Memory B cell (primary cell): Measurements from ENCODE around the gene CFD.
"Not testable (repeated sequence)": the region's sequence is repeated elsewhere in the genome, so short reads cannot be mapped to it uniquely, and the experiment has no call there.

Experiments
- ATAC-seq: fragments of 150-1000 bp; cut with Tn5 transposase; 2 replicates; pipeline ENCODE4 v1.10.0; 2021; ENCODE audit warnings: low read depth, mild to moderate bottlenecking, moderate library complexity
- DNase-seq, 2 donors: peaks; one replicate each; pipeline ENCODE4 v3.0.0; 2022; ENCODE audit warnings: low spot score in 2 of 2
- H3K27ac Mint-ChIP-seq: one replicate; pipeline ENCODE4 v1.8.0; 2022; ENCODE audit warnings: mild to moderate bottlenecking, moderate library complexity, mixed read lengths
- H3K27me3 Mint-ChIP-seq: one replicate; pipeline ENCODE4 v1.8.0; 2022; ENCODE audit warnings: mixed read lengths
- H3K36me3 Mint-ChIP-seq: one replicate; pipeline ENCODE4 v1.8.0; 2022; ENCODE audit warnings: mild to moderate bottlenecking, mixed read lengths
- H3K4me1 Mint-ChIP-seq: one replicate; pipeline ENCODE4 v1.8.0; 2022; ENCODE audit warnings: mixed read lengths
- H3K4me3 Mint-ChIP-seq: one replicate; pipeline ENCODE4 v1.8.0; 2022; ENCODE audit warnings: mild to moderate bottlenecking, moderate library complexity, mixed read lengths
- H3K9me3 Mint-ChIP-seq: one replicate; pipeline ENCODE4 v1.8.0; 2022; ENCODE audit warnings: mixed read lengths

Gene CFD

GRCh38 chr19:820212-820611 lies 39.3 kb upstream of the CFD start:
- not testable (repeated sequence) for H3K27ac Mint-ChIP-seq, DNase-seq, ATAC-seq, H3K4me1 Mint-ChIP-seq, H3K4me3 Mint-ChIP-seq, H3K9me3 Mint-ChIP-seq
- peaks cover 11% of the 10 kb centered on the region for H3K27me3 Mint-ChIP-seq
- peaks cover 11% of the 10 kb centered on the region for H3K36me3 Mint-ChIP-seq

DNA sequence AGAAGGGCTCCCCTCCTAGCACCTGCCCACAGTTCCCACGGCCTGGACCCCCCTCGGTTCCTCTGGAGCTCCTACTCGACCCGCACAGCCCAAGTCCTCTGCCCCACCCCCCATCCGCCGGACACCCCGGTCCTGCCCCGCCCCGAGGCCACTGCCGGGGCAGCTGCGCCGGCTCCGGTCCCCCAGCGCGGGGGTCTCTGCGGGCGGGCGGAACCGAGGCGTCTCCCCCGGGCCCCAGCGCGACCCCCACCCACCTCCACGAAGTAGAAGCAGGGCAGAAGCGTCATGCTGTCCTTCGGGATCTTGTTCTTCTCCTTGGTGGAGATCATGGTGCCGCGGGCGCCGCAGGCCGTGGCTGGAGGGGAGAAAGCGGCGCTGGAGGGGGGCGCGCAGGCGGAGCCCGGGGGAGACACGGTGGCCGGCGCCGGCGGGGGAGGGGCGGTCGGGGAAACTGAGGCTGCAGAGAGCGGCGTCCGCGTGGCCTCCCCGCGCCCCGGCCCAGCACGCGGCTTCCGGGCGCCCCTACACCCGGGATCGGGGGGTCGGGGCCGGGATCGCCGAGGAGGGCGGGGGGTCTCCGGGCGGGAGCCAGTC lies 38.1 kb upstream of the CFD start:
- Mint-ChIP-seq H3K36me3 (peaks cover 6% of the 10 kb centered on the region), H3K27ac (no peak overlapping the region), H3K4me1 (peaks cover 4% of the 10 kb centered on the region), H3K9me3 (peaks cover 4% of the 10 kb centered on the region), H3K27me3 (peaks cover 11% of the 10 kb centered on the region), H3K4me3 (no peak overlapping the region)
- DNase-seq (no peak), ATAC-seq (no peak)

DNA sequence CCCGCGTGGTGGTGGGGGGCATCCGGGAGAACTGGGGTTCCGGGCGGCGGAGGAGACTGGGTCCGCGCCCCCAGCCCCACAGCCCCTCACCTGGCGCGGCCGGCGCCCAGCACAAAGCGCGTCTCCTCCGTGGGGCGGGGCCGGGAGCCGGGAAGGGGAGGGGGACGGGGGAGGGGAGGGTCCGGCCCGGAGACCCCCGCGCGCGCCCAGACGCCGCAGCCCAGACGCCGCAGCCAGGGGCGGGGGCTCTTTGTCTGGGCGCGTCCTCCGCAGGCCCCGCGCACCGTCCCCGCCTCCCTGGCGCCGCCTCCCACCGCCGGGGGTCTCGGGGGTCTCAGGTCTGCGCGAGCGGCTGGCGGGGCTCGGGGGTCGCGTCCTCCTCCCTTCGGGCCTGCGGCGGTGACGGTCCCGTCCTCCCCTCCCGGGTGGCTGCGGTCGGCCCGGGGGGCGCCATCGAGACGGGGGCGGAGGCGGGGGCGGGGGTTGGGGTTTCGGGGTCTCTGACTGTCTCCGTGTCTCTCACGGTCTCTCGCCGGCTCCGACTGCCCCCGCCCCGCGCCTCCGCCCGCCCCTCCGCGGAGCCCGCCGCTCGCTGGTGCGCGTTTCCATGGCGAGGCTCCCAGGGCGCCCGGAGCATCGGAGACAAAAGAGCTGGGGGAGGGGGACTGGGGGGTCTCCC lies 37.5 kb upstream of the CFD start, which contains the start of gene PLPPR3:
PLPPR3 (minus strand) TSS at position 131 of the 679 bp plus-strand sequence. CDS start 396 bp downstream, outside the sequence.
- Mint-ChIP-seq H3K27me3 (peaks cover 11% of the 10 kb centered on the region), H3K4me1 (no peaks in the 10 kb centered on the region), H3K9me3 (no peaks in the 10 kb centered on the region), H3K36me3 (peaks cover under 1% of the 10 kb centered on the region), H3K4me3 (no peak within 1 kb of the TSS), H3K27ac (no peak within 1 kb of the TSS)
- no peak for DNase-seq
- ATAC-seq = no peak

- no peaks in the 10 kb centered on the region for H3K4me1 Mint-ChIP-seq
- H3K27ac Mint-ChIP-seq = no peak overlapping the region
- DNase-seq (no peak), ATAC-seq (no peak)
- H3K36me3 Mint-ChIP-seq = peaks cover 2% of the 10 kb centered on the region
- H3K27me3 Mint-ChIP-seq = peaks cover 14% of the 10 kb centered on the region
- no peak overlapping the region for H3K4me3 Mint-ChIP-seq
- no peaks in the 10 kb centered on the region for H3K9me3 Mint-ChIP-seq
These were observed 35.8 kb upstream of the CFD start for GRCh38 chr19:823565-824121.

- H3K27me3 Mint-ChIP-seq = peaks cover 24% of the 10 kb centered on the region
- H3K4me1 Mint-ChIP-seq = no peaks in the 10 kb centered on the region
- ATAC-seq (no peak), DNase-seq (no peak)
- H3K36me3 Mint-ChIP-seq = peaks cover 2% of the 10 kb centered on the region
- peak overlapping the region; percentile 22 for H3K4me3 Mint-ChIP-seq
- no peaks in the 10 kb centered on the region for H3K9me3 Mint-ChIP-seq
- H3K27ac Mint-ChIP-seq = no peak overlapping the region
These were observed 34.6 kb upstream of the CFD start for GRCh38 chr19:824885-825284.

GRCh38 chr19:825897-826644 lies 33.4 kb upstream of the CFD start:
- H3K27ac Mint-ChIP-seq = no peak overlapping the region

GRCh38 chr19:827314-827709 lies 32.2 kb upstream of the CFD start:
- no peaks in the 10 kb centered on the region for H3K4me1 Mint-ChIP-seq
- peaks cover 2% of the 10 kb centered on the region for H3K36me3 Mint-ChIP-seq
- DNase-seq = no peak
- ATAC-seq = no peak
- no peak overlapping the region for H3K4me3 Mint-ChIP-seq
- H3K27ac Mint-ChIP-seq = no peak overlapping the region
- H3K9me3 Mint-ChIP-seq = no peaks in the 10 kb centered on the region
- peaks cover 31% of the 10 kb centered on the region for H3K27me3 Mint-ChIP-seq

More at GRCh38 chr19:825897-826644, 33.4 kb upstream of the CFD start:
- peaks cover 28% of the 10 kb centered on the region for H3K27me3 Mint-ChIP-seq
- H3K36me3 Mint-ChIP-seq = peaks cover 2% of the 10 kb centered on the region
- DNase-seq (no peak), ATAC-seq (no peak)
- H3K9me3 Mint-ChIP-seq = no peaks in the 10 kb centered on the region
- H3K4me1 Mint-ChIP-seq = no peaks in the 10 kb centered on the region
- H3K4me3 Mint-ChIP-seq = no peak overlapping the region

DNA sequence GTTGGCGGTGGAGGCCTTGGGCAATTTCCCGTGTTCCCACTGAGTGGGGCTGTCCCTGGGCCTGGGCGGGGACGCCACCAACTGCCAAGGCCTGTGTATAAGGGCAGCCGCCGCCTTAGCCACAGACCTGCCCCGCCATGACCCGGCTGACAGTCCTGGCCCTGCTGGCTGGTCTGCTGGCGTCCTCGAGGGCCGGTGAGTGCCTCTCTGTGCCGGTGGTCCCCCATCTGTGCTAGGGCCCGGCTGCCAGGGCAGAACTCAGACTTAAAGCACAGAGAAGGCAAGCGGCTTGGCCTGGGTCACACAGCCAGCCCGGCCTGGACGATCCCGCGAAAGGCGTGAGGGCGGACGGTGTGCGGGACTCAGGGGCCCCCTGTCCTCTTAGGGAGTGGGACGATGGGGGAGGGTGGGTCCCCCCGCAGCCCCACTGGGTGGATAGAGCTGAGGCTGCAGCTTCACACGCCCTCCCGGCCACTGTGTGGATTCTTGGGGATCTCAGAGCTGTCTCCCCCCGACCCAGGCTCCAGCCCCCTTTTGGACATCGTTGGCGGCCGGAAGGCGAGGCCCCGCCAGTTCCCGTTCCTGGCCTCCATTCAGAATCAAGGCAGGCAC lies 31.6 kb upstream of the CFD start, which contains the start of gene AZU1:
AZU1 (plus strand) TSS at position 128 of the 612 bp plus-strand sequence; CDS start at position 138, 10 bp downstream.
- H3K27ac Mint-ChIP-seq = no peak within 1 kb of the TSS
- H3K36me3 Mint-ChIP-seq = peaks cover 2% of the 10 kb centered on the region
- H3K4me1 Mint-ChIP-seq = no peaks in the 10 kb centered on the region
- H3K9me3 Mint-ChIP-seq = no peaks in the 10 kb centered on the region
- H3K4me3 Mint-ChIP-seq = no peak within 1 kb of the TSS
- no peak for ATAC-seq
- DNase-seq = no peak
- peaks cover 30% of the 10 kb centered on the region for H3K27me3 Mint-ChIP-seq

DNA sequence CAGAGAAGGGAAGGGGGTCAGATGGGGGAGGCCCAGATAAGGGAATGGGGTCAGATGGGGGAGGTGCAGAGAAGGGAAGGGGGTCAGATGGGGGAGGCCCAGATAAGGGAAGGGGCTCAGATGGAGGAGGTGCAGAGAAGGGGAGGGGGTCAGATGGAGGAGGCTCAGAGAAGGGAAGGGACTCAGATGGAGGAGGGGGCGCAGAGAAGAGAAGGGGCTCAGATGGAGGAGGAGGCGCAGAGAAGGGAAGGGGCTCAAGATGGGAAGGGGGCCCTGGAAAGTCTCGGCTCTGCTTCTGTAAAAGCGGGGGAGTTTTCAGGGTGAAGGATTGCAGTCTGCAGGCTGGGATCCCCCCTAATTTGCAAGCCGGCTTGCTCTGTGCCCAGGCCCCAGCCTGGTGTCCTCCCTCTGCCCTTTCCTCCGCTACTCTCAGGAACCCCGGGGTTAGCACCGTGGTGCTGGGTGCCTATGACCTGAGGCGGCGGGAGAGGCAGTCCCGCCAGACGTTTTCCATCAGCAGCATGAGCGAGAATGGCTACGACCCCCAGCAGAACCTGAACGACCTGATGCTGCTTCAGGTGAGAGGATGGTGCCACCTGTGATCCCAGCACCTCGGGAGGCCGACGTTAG lies 30.2 kb upstream of the CFD start:
- Mint-ChIP-seq H3K27me3 (peaks cover 24% of the 10 kb centered on the region), H3K27ac (no peak overlapping the region), H3K4me1 (no peaks in the 10 kb centered on the region), H3K9me3 (no peaks in the 10 kb centered on the region), H3K4me3 (no peak overlapping the region), H3K36me3 (peaks cover 2% of the 10 kb centered on the region)
- DNase-seq (no peak), ATAC-seq (no peak)

DNA sequence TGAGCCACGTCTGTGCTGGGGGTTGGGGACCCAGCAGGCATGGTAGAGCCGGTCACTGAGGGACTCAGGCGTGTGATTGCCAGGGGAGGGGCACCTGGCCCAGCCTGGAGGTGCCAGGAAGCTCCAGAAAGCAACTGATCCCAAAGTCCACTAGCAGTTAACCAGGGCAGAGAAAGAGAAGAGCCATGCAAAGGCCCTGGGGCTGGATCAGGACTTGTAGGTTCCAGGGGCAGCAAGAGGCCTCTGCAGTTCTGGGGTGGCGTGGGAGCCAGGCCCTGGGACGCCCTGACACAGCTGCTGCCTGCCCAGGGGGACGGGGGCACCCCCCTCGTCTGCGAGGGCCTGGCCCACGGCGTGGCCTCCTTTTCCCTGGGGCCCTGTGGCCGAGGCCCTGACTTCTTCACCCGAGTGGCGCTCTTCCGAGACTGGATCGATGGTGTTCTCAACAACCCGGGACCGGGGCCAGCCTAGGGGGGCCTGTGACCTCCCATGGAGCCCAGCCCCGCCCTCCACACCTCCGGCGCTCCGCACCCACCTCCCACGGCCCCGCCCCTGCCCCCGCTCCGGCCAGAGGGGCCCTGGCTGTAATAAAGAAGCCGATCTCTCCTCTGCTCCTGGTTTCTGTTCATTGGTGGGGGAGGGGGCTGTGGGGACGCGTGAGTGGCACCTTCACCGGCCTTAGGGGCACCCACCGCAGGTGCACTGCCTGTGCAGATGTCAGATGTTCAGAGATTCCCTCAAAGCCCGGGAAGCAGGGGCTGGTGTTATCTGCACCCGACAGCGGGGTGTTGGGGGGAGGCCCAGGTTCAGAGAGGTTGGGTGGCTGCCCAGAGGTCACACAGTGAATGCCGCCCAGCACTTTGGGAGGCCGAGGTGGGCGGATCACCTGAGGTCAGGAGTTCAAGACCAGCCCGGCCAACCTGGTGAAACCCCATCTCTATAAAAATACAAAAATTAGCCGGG lies 27.8 kb upstream of the CFD start:
- Mint-ChIP-seq H3K4me1 (peaks cover 4% of the 10 kb centered on the region), H3K4me3 (no peak overlapping the region), H3K9me3 (no peaks in the 10 kb centered on the region), H3K27me3 (peaks cover 27% of the 10 kb centered on the region), H3K27ac (no peak overlapping the region), H3K36me3 (peaks cover 2% of the 10 kb centered on the region)
- ATAC-seq (no peak), DNase-seq (no peak)

DNA sequence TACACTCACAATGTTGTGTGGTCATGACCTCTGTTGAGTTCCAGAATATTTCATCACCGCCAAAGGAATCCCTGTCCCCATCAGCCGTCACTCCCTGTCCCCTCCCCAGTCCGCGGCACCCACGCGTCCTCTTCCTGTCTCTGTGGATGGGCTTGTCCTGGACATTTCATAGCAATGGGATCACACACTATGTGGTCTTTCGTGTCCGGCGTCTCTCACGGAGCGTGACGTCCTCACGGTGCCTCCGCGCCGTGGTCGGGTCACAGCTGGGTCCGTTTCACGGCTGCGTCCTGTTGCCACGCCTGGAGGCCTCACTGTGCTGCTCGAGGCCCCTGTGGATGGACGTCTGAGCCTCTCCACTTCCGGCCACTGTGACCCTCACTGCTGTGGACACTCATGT lies 25.2 kb upstream of the CFD start:
- H3K36me3 Mint-ChIP-seq = no peaks in the 10 kb centered on the region
- H3K9me3 Mint-ChIP-seq = no peaks in the 10 kb centered on the region
- ATAC-seq (no peak), DNase-seq (no peak)
- H3K4me1 Mint-ChIP-seq = peaks cover 4% of the 10 kb centered on the region
- H3K4me3 Mint-ChIP-seq = no peak overlapping the region
- H3K27ac Mint-ChIP-seq = no peak overlapping the region
- peaks cover 22% of the 10 kb centered on the region for H3K27me3 Mint-ChIP-seq

GRCh38 chr19:835210-835810 lies 24.2 kb upstream of the CFD start:
- H3K27ac Mint-ChIP-seq = no peak overlapping the region
- peaks cover 4% of the 10 kb centered on the region for H3K4me1 Mint-ChIP-seq
- no peak overlapping the region for H3K4me3 Mint-ChIP-seq
- H3K27me3 Mint-ChIP-seq = peaks cover 18% of the 10 kb centered on the region
- H3K9me3 Mint-ChIP-seq = no peaks in the 10 kb centered on the region
- DNase-seq (no peak), ATAC-seq (no peak)
- no peaks in the 10 kb centered on the region for H3K36me3 Mint-ChIP-seq
